IPS-15b (cell line): ENCODE data around the gene MUC5B.

Source experiments
- H3K27me3 ChIP-seq: one replicate; pipeline ENCODE4 v1.6.1; 2013; ENCODE audit warnings: low read length; ENCODE audit not compliant: control insufficient read depth, insufficient read depth
- H3K36me3 ChIP-seq: one replicate; pipeline ENCODE4 v1.6.1; 2013; ENCODE audit warnings: low read length; ENCODE audit not compliant: control insufficient read depth, insufficient read depth
- H3K4me1 ChIP-seq: one replicate; pipeline ENCODE4 v1.6.1; 2013; ENCODE audit warnings: mild to moderate bottlenecking, low read length; ENCODE audit not compliant: control insufficient read depth, insufficient read depth
- H3K4me3 ChIP-seq: one replicate; pipeline ENCODE4 v1.5.1; 2013; ENCODE audit warnings: low read depth, low read length
- H3K9ac ChIP-seq: one replicate; pipeline ENCODE4 v1.6.1; 2013; ENCODE audit warnings: low read depth, mild to moderate bottlenecking, low read length
- H3K9me3 ChIP-seq: one replicate; pipeline ENCODE4 v1.6.1; 2013; ENCODE audit warnings: mild to moderate bottlenecking, low read length; ENCODE audit not compliant: control insufficient read depth, insufficient read depth

The MUC5B gene

GRCh38 chr11:1302461-1303125 is 79.7 kb downstream of the MUC5B start:
- Histone ChIP-seq H3K9ac (no peak overlapping the region), H3K4me3 (no peak overlapping the region), H3K9me3 (no peaks in the 10 kb centered on the region), H3K4me1 (peaks cover 2% of the 10 kb centered on the region), H3K27me3 (no peaks in the 10 kb centered on the region), H3K36me3 (peaks cover 10% of the 10 kb centered on the region)

DNA sequence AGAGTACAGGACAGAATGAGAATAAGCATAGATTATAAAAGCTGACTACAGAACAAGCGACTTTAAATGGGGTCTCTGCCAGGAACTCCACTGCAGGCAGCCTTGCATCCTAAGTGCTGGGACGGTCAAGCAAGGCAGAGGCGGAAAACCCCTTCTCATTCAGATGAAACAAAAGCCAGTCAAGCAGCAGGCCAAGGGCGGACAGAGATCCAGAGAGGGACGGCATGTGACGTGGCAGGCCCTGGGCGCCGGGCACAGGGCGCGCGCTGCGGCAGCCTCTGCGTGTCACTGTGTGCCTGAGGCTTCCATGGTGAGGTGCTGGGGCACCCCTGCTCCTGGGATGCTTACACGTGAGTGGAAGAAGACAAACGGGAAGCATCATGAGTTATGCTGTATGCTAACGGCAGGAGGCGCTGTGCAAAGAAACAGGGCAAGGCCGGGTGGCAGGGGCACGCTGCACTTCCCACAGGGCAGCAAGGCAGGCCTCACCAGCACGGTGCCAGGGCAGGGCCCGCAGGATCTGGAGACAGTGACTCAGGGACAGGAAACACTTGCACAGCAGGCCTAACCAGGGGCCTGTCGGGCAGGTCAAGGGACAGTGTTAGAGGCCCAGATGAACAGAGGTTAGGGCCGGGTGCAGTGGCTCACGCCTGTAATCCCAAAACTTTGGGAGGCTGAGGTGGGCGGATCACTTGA is 80.4 kb downstream of the MUC5B start:
- peaks cover 5% of the 10 kb centered on the region for H3K4me1 ChIP-seq
- no peaks in the 10 kb centered on the region for H3K9me3 ChIP-seq
- H3K36me3 ChIP-seq, result peaks cover 5% of the 10 kb centered on the region
- no peak overlapping the region for H3K4me3 ChIP-seq
- no peaks in the 10 kb centered on the region for H3K27me3 ChIP-seq
- H3K9ac ChIP-seq, result no peak overlapping the region

- Histone ChIP-seq H3K9me3 (no peaks in the 10 kb centered on the region), H3K36me3 (peaks cover 3% of the 10 kb centered on the region), H3K27me3 (no peaks in the 10 kb centered on the region), H3K9ac (no peak overlapping the region), H3K4me3 (no peak overlapping the region), H3K4me1 (peaks cover 7% of the 10 kb centered on the region)
Observed at GRCh38 chr11:1303973-1304372, 81.1 kb downstream of the MUC5B start.

- H3K36me3 ChIP-seq, result peaks cover 3% of the 10 kb centered on the region
Observed at GRCh38 chr11:1304380-1304779, 81.5 kb downstream of the MUC5B start.

DNA sequence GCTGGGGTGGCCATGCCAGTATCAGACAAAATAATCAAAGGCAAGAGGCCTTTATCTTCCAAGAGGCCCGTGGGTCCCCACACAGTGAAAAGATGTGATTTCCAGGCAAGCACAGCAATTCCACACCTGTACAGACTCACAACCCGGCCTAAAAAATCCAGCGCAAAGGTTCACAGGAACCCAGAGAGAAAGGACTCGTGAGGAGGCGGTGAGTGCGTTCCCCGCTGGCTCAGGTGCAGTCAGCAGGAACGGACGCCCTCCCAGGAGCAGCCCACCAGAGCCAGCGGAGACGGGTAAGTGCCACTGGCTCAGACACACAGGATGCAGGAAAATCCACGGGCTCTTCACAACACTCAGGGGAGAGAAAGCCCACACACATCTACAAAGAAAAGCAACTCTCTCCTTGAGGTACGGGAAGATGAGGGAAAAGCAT is 82.2 kb downstream of the MUC5B start:
- Histone ChIP-seq H3K4me1 (peaks cover 7% of the 10 kb centered on the region), H3K36me3 (peaks cover 3% of the 10 kb centered on the region), H3K9ac (no peak overlapping the region), H3K9me3 (no peaks in the 10 kb centered on the region), H3K4me3 (no peak overlapping the region), H3K27me3 (no peaks in the 10 kb centered on the region)

More at GRCh38 chr11:1304380-1304779, 81.5 kb downstream of the MUC5B start:
- H3K27me3 ChIP-seq, result no peaks in the 10 kb centered on the region
- no peaks in the 10 kb centered on the region for H3K9me3 ChIP-seq
- H3K4me1 ChIP-seq, result peaks cover 7% of the 10 kb centered on the region
- H3K9ac ChIP-seq, result no peak overlapping the region
- no peak overlapping the region for H3K4me3 ChIP-seq

DNA sequence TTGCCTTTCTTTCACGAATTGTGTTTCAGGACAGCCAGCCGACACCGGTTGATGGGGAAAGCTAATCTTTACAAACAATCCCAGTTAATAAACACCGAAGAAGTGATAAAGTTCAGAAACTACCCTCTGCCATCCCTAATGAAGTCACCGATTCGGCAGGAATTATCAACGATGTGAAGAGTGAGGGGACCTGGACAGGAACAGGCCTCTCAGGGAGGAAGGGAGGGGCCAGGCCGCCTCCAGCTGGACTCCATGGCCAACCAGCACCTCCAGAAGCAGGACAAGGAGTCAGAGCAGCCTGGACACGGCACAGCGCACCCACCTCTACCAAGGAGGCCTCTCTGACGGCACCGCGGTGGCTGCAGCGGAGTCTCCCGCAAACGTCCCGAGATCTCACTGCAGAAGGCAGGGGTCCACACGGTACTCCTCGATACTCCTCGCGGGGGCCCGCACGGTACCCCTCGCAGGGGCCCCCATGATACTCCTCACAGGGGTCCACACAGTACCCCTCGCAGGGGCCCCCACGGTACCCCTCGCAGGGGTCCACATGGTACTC is 82.7 kb downstream of the MUC5B start:
- Histone ChIP-seq H3K9ac (no peak overlapping the region), H3K4me3 (no peak overlapping the region), H3K27me3 (peaks cover under 1% of the 10 kb centered on the region), H3K36me3 (peaks cover 3% of the 10 kb centered on the region), H3K4me1 (peaks cover 7% of the 10 kb centered on the region), H3K9me3 (no peaks in the 10 kb centered on the region)

DNA sequence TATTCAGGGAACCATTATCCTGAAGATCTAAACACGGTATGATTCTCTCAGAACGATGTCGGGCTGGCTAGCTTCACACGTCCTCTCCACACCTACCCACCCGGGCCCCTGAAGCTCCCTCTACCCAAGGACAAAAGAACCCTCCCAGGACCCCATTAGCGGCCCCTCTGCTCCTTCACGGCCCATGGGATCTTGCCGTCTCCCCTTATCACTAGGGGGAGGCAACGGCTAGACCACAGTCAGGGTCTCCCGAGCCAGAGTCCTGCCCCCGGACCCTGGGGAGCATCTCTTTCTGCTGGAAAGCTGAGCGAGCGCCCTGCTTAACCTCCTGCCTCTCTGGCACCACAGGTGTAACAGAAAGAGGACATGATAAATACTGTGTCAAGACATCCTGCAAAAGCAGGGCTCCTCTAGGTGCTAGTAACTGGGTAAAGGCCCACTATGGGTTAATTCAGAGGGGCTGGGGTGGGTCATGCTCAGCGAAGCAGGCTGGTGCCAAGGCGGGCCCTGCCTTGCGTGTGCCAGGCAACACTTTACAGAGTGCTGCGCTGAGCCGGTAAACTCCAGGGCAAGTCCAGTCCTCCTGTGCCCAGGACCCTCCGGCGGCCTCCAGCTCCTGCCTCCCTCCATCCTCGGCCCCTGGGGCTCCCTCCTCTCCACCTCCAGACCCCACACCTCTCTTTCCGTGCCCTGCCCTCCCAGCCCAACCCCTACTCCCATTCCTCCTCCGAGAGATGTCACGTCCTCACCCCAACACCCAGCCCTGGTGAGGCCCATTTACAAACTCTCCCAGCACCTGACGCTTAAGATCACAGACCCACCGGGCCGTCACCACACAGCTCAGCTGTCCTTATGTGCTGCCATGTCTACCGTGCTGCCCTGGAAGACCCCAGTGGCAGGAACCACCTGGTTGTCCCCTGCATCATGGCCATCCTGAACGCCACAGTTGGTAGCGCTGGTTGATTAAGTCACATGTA is 83.6 kb downstream of the MUC5B start:
- Histone ChIP-seq H3K4me3 (no peak overlapping the region), H3K9me3 (no peaks in the 10 kb centered on the region), H3K9ac (no peak overlapping the region), H3K4me1 (peaks cover 7% of the 10 kb centered on the region), H3K36me3 (peaks cover 3% of the 10 kb centered on the region), H3K27me3 (peaks cover 4% of the 10 kb centered on the region)

GRCh38 chr11:1307163-1307870 is 84.5 kb downstream of the MUC5B start:
- Histone ChIP-seq H3K9me3 (no peaks in the 10 kb centered on the region), H3K36me3 (no peaks in the 10 kb centered on the region), H3K4me3 (no peak overlapping the region), H3K27me3 (peaks cover 4% of the 10 kb centered on the region), H3K9ac (no peak overlapping the region), H3K4me1 (peaks cover 7% of the 10 kb centered on the region)

DNA sequence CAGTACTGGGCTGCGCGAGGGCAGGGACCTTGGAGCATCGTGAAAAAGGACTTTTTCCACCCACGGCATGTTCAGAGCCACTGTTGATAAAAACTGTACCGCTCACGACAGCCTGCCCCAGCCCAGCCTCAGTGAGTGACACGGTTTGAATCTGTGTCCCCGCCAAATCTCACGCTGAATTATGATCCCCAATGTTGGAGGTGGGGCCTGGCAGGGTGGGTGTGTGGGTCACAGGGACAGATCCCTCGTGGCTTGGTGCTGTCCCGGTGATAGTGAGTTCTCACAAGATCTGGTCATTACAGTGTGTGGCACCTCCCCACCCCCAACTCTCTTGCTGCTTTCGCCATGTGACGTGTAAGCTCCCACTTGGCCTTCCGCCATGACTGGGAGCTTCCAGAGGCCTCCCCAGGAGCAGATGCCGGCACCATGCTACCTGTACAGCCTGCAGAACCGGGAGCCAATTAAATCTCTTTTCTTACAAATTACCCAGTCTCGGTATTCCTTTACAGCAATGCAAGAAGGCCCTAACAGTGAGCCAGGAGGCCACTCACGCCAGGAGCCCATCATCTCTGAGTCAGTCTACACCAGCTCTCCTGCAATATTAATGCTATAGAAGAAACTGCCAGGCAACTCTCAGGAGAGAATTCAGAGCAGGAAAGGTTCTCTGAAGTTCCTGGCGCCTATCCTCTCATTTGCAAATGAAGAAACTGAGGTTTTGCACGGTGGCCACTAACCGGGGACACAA is 85.3 kb downstream of the MUC5B start:
- Histone ChIP-seq H3K4me3 (peak overlapping the region; percentile 76), H3K9me3 (no peaks in the 10 kb centered on the region), H3K9ac (no peak overlapping the region), H3K36me3 (no peaks in the 10 kb centered on the region), H3K27me3 (peaks cover 4% of the 10 kb centered on the region), H3K4me1 (peaks cover 7% of the 10 kb centered on the region)

DNA sequence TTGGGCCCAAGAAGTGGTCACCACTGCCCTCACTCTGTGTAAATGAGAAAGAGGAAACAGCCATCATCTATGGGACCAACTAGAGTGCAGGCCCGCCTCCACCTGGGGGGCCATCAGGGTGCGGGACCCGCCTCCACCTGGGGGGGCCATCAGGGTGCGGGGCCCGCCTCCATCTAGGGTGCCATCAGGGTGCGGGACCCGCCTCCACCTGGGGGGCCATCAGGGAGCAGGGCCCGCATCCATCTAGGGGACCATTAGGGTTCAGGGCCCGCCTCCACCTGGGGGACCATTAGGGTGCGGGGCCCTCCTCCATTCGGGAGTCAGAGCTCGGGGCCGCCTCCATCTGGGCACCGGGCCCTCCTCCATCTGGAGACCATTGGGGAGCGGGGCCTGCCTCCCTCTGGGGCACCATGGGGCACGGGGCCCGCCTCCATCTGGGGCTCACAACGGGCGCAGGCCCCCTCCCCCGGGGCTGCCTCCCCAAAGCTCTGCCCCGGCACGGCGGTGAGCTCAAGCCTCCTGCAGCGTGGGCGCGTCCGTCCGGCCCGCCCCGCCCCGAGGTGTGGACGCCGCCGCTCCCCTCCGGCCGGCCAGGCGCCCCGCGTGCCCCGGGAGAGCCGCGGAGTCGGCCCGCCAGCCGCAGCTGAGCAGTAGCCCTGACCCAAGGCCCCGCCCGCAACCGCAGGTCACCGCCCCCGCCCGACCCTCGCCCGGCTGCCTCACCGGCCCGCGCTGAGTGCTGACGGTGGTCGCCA is 86.1 kb downstream of the MUC5B start:
- Histone ChIP-seq H3K4me1 (peaks cover 7% of the 10 kb centered on the region), H3K4me3 (peak overlapping the region; percentile 76), H3K27me3 (peaks cover 4% of the 10 kb centered on the region), H3K36me3 (no peaks in the 10 kb centered on the region), H3K9me3 (no peaks in the 10 kb centered on the region), H3K9ac (no peak overlapping the region)
